Measurements from ENCODE around the gene INHBE.

GRCh38 chr12:57431654-57432188 is 23.4 kb upstream of the INHBE start:
- no peak for TF ChIP-seq CTCF (IDR thresholded peaks at IDR 0.05)
- TF ChIP-seq POLR2A (IDR thresholded peaks at IDR 0.05) = no peak

Data from body of pancreas (tissue), 4 donors.